ENCODE measurements around the gene UBE2E3. TPM values are rescaled to one million over a fixed set of nuclear protein-coding genes. Genes with fewer than 3 reads are reported as not detected.

UBE2E3 gene
- total and polyA plus RNA-seq, 2 experiments from 2014 or later = 151 to 211 TPM

DNA sequence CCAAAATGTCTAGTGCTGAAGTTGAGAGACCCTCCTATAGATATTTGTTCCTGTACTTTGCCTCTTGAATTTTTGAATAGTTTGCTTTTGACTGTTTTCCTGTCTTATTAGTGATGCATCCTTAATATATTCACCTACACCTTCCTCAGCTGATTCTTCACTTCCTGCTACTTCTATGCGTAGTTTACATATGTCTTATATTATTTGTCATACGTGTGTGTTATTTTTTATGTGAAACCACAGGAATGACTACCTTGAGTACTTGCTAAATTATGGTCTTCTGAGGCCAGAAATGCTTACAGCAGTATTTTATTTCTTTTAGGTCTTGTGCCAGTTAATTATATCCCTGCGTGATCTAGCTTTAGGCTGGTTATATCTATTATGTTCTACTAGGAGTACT, 9.9 kb downstream of the UBE2E3 start:
- Histone ChIP-seq H3K4me1 (ENCODE audit: insufficient read depth) (no peaks in the 10 kb centered on the region), H3K36me3 (replicated peaks; ENCODE audit: insufficient read depth, low read depth) (no peaks in the 10 kb centered on the region), H3K27ac (no peak overlapping the region), H2AFZ (no peak overlapping the region), H3K4me2 (no peak overlapping the region), H3K4me3 (no peak overlapping the region), H3K27me3 (no peaks in the 10 kb centered on the region), H3K9me2 (replicated peaks; ENCODE audit: insufficient read depth) (no peaks in the 10 kb centered on the region), H3K79me2 (peaks cover 96% of the 10 kb centered on the region), H3K9me3 (ENCODE audit: low read depth) (no peaks in the 10 kb centered on the region), H4K20me1 (ENCODE audit: insufficient read depth, poor library complexity, severe bottlenecking) (peaks cover 26% of the 10 kb centered on the region)
- TF ChIP-seq, protein P1, sequence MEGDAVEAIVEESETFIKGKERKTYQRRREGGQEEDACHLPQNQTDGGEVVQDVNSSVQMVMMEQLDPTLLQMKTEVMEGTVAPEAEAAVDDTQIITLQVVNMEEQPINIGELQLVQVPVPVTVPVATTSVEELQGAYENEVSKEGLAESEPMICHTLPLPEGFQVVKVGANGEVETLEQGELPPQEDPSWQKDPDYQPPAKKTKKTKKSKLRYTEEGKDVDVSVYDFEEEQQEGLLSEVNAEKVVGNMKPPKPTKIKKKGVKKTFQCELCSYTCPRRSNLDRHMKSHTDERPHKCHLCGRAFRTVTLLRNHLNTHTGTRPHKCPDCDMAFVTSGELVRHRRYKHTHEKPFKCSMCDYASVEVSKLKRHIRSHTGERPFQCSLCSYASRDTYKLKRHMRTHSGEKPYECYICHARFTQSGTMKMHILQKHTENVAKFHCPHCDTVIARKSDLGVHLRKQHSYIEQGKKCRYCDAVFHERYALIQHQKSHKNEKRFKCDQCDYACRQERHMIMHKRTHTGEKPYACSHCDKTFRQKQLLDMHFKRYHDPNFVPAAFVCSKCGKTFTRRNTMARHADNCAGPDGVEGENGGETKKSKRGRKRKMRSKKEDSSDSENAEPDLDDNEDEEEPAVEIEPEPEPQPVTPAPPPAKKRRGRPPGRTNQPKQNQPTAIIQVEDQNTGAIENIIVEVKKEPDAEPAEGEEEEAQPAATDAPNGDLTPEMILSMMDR (IDR thresholded peaks at IDR 0.05; ENCODE audit: poor library complexity) = no peak
- WGBS (ENCODE audit: low lambda C conversion rate, missing lambda C conversion rate) = 81% methylated on average over 3 of the region's 3 CpGs
- no peak for DNase-seq (ENCODE audit: low spot score)

DNA sequence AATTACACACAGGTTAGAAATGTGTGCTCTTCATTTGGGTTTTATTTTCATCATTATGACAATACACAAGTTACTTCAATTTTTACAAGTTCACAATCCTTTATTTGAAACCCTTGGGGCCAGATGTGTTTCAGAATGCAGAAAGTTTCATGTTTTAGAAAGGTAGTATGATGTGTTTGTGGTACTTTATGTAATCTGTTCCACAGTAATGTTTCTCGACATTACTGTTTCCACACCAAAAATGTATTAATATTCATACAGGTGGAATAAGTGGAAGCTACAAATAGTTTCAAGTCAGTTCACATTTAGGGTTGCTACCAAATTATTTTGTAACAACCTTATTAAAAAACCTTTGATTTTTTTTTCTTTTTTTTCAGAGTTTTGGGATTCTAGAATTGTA, 10.4 kb downstream of the UBE2E3 start:
- Histone ChIP-seq H3K9me2 (replicated peaks; ENCODE audit: insufficient read depth) (no peaks in the 10 kb centered on the region), H3K27me3 (no peaks in the 10 kb centered on the region), H3K36me3 (replicated peaks; ENCODE audit: insufficient read depth, low read depth) (no peaks in the 10 kb centered on the region), H3K4me2 (no peak overlapping the region), H3K9me3 (ENCODE audit: low read depth) (no peaks in the 10 kb centered on the region), H4K20me1 (ENCODE audit: insufficient read depth, poor library complexity, severe bottlenecking) (peaks cover 26% of the 10 kb centered on the region), H3K4me1 (ENCODE audit: insufficient read depth) (no peaks in the 10 kb centered on the region), H2AFZ (no peak overlapping the region), H3K27ac (no peak overlapping the region), H3K79me2 (peaks cover 93% of the 10 kb centered on the region), H3K4me3 (no peak overlapping the region)
- WGBS (ENCODE audit: low lambda C conversion rate, missing lambda C conversion rate) = 94% methylated on average over 1 of the region's 1 CpG
- DNase-seq (ENCODE audit: low spot score) = no peak
- TF ChIP-seq EZH2phosphoT487 (IDR thresholded peaks at IDR 0.05; ENCODE audit: low read depth, severe bottlenecking, unreplicated experiment) (no peak), EZH2 (IDR thresholded peaks at IDR 0.05; ENCODE audit: borderline replicate concordance) (no peak)
- TF ChIP-seq, protein P1 (IDR thresholded peaks at IDR 0.05; ENCODE audit: poor library complexity) = no peak

DNA sequence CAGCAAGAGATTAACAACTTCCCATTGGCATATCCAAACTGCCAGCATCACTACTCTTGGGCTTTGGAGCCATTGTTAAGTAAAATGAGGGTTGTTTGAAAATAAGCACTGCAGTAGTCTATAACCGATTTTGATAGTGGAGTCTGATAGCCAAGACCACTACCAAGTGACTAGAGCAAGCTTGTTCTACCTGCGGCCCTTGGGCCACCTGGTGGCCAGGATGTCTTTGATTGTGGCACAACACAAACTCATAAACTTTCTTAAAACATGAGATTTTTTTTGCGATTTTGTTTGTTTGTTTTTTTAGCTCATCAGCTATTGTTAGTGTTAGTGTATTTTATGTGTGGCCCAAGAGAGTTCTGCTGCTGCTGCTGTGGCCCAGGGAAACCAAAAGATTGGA, 11.0 kb downstream of the UBE2E3 start:
- Histone ChIP-seq H3K4me2 (no peak overlapping the region), H3K36me3 (replicated peaks; ENCODE audit: insufficient read depth, low read depth) (no peaks in the 10 kb centered on the region), H4K20me1 (ENCODE audit: insufficient read depth, poor library complexity, severe bottlenecking) (peaks cover 22% of the 10 kb centered on the region), H3K79me2 (peaks cover 90% of the 10 kb centered on the region), H3K9me3 (ENCODE audit: low read depth) (no peaks in the 10 kb centered on the region), H2AFZ (no peak overlapping the region), H3K4me1 (ENCODE audit: insufficient read depth) (no peaks in the 10 kb centered on the region), H3K27ac (no peak overlapping the region), H3K9me2 (replicated peaks; ENCODE audit: insufficient read depth) (no peaks in the 10 kb centered on the region), H3K4me3 (no peak overlapping the region), H3K27me3 (no peaks in the 10 kb centered on the region)
- no peak for DNase-seq (ENCODE audit: low spot score)
- TF ChIP-seq EZH2 (IDR thresholded peaks at IDR 0.05; ENCODE audit: borderline replicate concordance) (no peak), EZH2phosphoT487 (IDR thresholded peaks at IDR 0.05; ENCODE audit: low read depth, severe bottlenecking, unreplicated experiment) (no peak)
- TF ChIP-seq, protein P1 (IDR thresholded peaks at IDR 0.05; ENCODE audit: poor library complexity) = no peak
- WGBS (ENCODE audit: low lambda C conversion rate, missing lambda C conversion rate) = 94% methylated on average over 3 of the region's 3 CpGs

DNA sequence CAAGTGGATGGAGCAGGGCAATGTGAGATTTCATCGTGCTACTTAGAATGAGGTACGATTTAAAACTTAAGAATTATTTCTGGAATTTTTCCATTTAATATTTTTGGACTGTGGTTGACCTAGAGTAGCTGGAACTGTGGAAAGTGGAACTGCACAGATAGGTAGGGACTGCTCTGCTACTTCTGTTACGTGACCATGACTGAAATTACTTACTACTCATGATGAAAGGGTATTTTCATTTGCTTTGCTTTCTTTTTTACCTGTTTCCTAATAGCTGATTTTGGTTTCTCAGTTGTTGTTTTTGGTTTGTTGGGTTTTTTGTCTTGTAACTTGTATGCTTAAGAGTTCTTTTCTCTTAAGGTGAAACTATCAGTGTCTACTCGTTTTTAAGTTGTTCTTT, 11.4 kb downstream of the UBE2E3 start:
- Histone ChIP-seq H3K4me2 (no peak overlapping the region), H2AFZ (no peak overlapping the region), H3K9me3 (ENCODE audit: low read depth) (no peaks in the 10 kb centered on the region), H3K79me2 (peaks cover 90% of the 10 kb centered on the region), H3K27ac (no peak overlapping the region), H3K9me2 (replicated peaks; ENCODE audit: insufficient read depth) (no peaks in the 10 kb centered on the region), H4K20me1 (ENCODE audit: insufficient read depth, poor library complexity, severe bottlenecking) (peaks cover 19% of the 10 kb centered on the region), H3K4me1 (ENCODE audit: insufficient read depth) (no peaks in the 10 kb centered on the region), H3K36me3 (replicated peaks; ENCODE audit: insufficient read depth, low read depth) (no peaks in the 10 kb centered on the region), H3K4me3 (no peak overlapping the region), H3K27me3 (no peaks in the 10 kb centered on the region)
- TF ChIP-seq EZH2phosphoT487 (IDR thresholded peaks at IDR 0.05; ENCODE audit: low read depth, severe bottlenecking, unreplicated experiment) (no peak), EZH2 (IDR thresholded peaks at IDR 0.05; ENCODE audit: borderline replicate concordance) (no peak)
- TF ChIP-seq, protein P1 (IDR thresholded peaks at IDR 0.05; ENCODE audit: poor library complexity) = no peak
- DNase-seq (ENCODE audit: low spot score) = no peak
- 94% methylated on average over 4 of the region's 4 CpGs for WGBS (ENCODE audit: low lambda C conversion rate, missing lambda C conversion rate)

Data from hepatocyte (in vitro differentiated cells).